K562 (cell line): Measurements from ENCODE around the gene PATJ. TPM values are rescaled to one million over a fixed set of nuclear protein-coding genes. Genes with fewer than 3 reads are reported as not detected.

Experiments used
- ATAC-seq: fragments of 200-7000 bp; cut with Tn5 transposase; 3 replicates; pipeline ENCODE4 v1.9.1; 2020; ENCODE audit warnings: moderate library complexity
- BruUV-seq: library from RNA; stranded (reverse); fragments of 400-500 nt; replicated peaks from 2 replicates; lab custom pipeline; 2021; lab: Mats Ljungman, UMichigan
- CTCF ChIA-PET: fragments of 300-600 bp; formaldehyde crosslinking; extraction: SDS; loops from one replicate; lab custom pipeline; 2021; ENCODE audit warnings: low intra/inter-chr PET ratio; lab: Yijun Ruan, JAX
- POLR2A ChIA-PET: fragments of 300-600, 350-650 bp; sonication (Branson Sonifier 250); formaldehyde crosslinking; extraction: SDS; loops from one replicate; lab custom pipeline; 2021; ENCODE audit warnings: antibody characterized with exemption, inconsistent platforms; lab: Yijun Ruan, JAX
- DNase-seq, 4 experiments: peaks; one replicate each; pipeline versions ENCODE4 v3.0.0 to v3.0.0-alpha.2; 2011 to 2018; ENCODE audit warnings: low spot score in 3 of 4, mixed read lengths in 3 of 4; ENCODE audit errors: extremely low read depth in 1 of 4
- FAIRE-seq: peaks from 2 replicates; lab custom pipeline; 2011; peaks lifted over from hg19 to GRCh38; lab: Jason Lieb, UNC
- H2AFZ ChIP-seq: 2 replicates; pipeline ENCODE4 v1.6.0; 2011; ENCODE audit warnings: low read depth, low read length, control low read depth, inconsistent platforms
- H3K27ac ChIP-seq: fragments of 200-600 bp; 3 replicates; pipeline ENCODE4 v1.8.0; 2011; ENCODE audit warnings: low read depth, mild to moderate bottlenecking, control low read depth, inconsistent platforms, low read length, moderate library complexity, mixed read lengths; ENCODE audit errors: extremely low read depth
- H3K27me3 ChIP-seq, 2 experiments: fragments of 300-600 bp in 1 of 2; 2 replicates in 1 of 2; 3 replicates in 1 of 2; pipeline versions ENCODE4 v1.6.0 to v1.8.0; 2011; ENCODE audit warnings: inconsistent platforms in 2 of 2, low read length in 2 of 2, mild to moderate bottlenecking in 1 of 2, mixed read lengths in 1 of 2, moderate library complexity in 1 of 2; ENCODE audit not compliant: control insufficient read depth in 2 of 2, insufficient read depth in 2 of 2
- H3K36me3 ChIP-seq: fragments of 300-600 bp; 3 replicates; pipeline ENCODE4 v1.8.0; 2011; ENCODE audit warnings: mild to moderate bottlenecking, low read length, inconsistent platforms; ENCODE audit not compliant: control insufficient read depth, insufficient read depth
- H3K4me1 ChIP-seq, 2 experiments: fragments of 200-600 bp in 1 of 2; replicated peaks in 1 of 2; 2 replicates in 1 of 2; 3 replicates in 1 of 2; pipeline versions ENCODE4 v1.5.1 to v1.8.0; 2011; ENCODE audit warnings: inconsistent platforms in 2 of 2, low read length in 2 of 2, mild to moderate bottlenecking in 1 of 2, mixed read lengths in 1 of 2, moderate library complexity in 1 of 2; ENCODE audit not compliant: control insufficient read depth in 2 of 2, insufficient read depth in 2 of 2
- H3K4me2 ChIP-seq: 2 replicates; pipeline ENCODE4 v1.6.1; 2011; ENCODE audit warnings: low read length, control low read depth, inconsistent platforms, mixed read lengths; ENCODE audit not compliant: insufficient read depth
- H3K4me3 ChIP-seq: fragments of 200-600 bp; sonication (generic), shearing (Covaris generic); 2 replicates; pipeline ENCODE4 v1.5.1; 2016; ENCODE audit warnings: control low read depth, inconsistent platforms
- H3K79me2 ChIP-seq: fragments of 200-600 bp; 3 replicates; pipeline ENCODE4 v1.8.0; 2011; ENCODE audit warnings: low read length, inconsistent platforms; ENCODE audit not compliant: control insufficient read depth, insufficient read depth
- H3K9ac ChIP-seq, 2 experiments: 2 replicates each; pipeline versions ENCODE4 v1.6.0 to v1.6.1; 2011; ENCODE audit warnings: low read depth in 2 of 2, low read length in 2 of 2, control low read depth in 1 of 2, inconsistent platforms in 1 of 2, mild to moderate bottlenecking in 1 of 2, mixed read lengths in 1 of 2; ENCODE audit not compliant: insufficient read depth in 1 of 2
- H3K9me1 ChIP-seq: one replicate; pipeline ENCODE4 v1.6.0; 2011; ENCODE audit warnings: inconsistent platforms, mild to moderate bottlenecking, low read length, moderate library complexity; ENCODE audit not compliant: control insufficient read depth, insufficient read depth
- H3K9me3 ChIP-seq: replicated peaks from 2 replicates; pipeline ENCODE4 v1.5.1; 2011; ENCODE audit warnings: low read depth, low read length, inconsistent platforms; ENCODE audit not compliant: control insufficient read depth, insufficient read depth
- H4K20me1 ChIP-seq: replicated peaks from 2 replicates; pipeline ENCODE4 v1.6.1; 2011; ENCODE audit warnings: low read length, inconsistent platforms, mixed read lengths; ENCODE audit not compliant: control insufficient read depth, insufficient read depth
- C11orf30 ChIP-seq: fragments of 450-650 bp; IDR thresholded peaks from 2 replicates; pipeline ENCODE4 v1.6.1; 2016; ENCODE audit warnings: low read depth, mild to moderate bottlenecking
- EGR1 ChIP-seq: fragments of 450-650 bp; conservative IDR thresholded peaks from 2 replicates; pipeline ENCODE4 v1.6.1; 2017; ENCODE audit warnings: mild to moderate bottlenecking
- HEY1 ChIP-seq: fragments of 250-450 bp; sonication (Bioruptor Pico); IDR thresholded peaks from 2 replicates; pipeline ENCODE4 v1.5.0; 2020; ENCODE audit warnings: mild to moderate bottlenecking, moderate library complexity, borderline replicate concordance
- KLF10 ChIP-seq: fragments of 250-450 bp; sonication (Bioruptor Pico); IDR thresholded peaks from 2 replicates; pipeline ENCODE4 v1.6.1; 2021; ENCODE audit warnings: matching md5 sums
- RAD21 ChIP-seq, 2 experiments: fragments of 250-450 bp in 1 of 2; fragments of 450-650 bp in 1 of 2; sonication (Bioruptor Pico) in 1 of 2; formaldehyde crosslinking in 1 of 2; IDR thresholded peaks in 1 of 2; conservative IDR thresholded peaks in 1 of 2; 2 replicates each; pipeline versions ENCODE4 v1.4.0 to v1.8.0; 2020 to 2022; ENCODE audit warnings: mild to moderate bottlenecking in 2 of 2, moderate library complexity in 1 of 2
- RBM17 ChIP-seq: fragments of 200-400 bp; formaldehyde crosslinking; IDR thresholded peaks from 2 replicates; pipeline ENCODE4 v1.6.1; 2017; ENCODE audit warnings: low read depth, mild to moderate bottlenecking, low read length, borderline replicate concordance
- SREBF1 ChIP-seq: fragments of 150-350 bp; IDR thresholded peaks from 2 replicates; pipeline ENCODE4 v1.6.1; 2014; ENCODE audit warnings: antibody characterized with exemption, low read depth, low read length, borderline replicate concordance
- TEAD2 ChIP-seq: fragments of 450-650 bp; IDR thresholded peaks from 2 replicates; pipeline ENCODE4 v1.6.1; 2016; ENCODE audit warnings: missing genetic modification characterization, control low read depth, missing compliant biosample characterization
- TEAD4 ChIP-seq, 2 experiments: sonication (generic) in 1 of 2; formaldehyde crosslinking in 1 of 2; IDR thresholded peaks; 2 replicates each; pipeline versions ENCODE4 v1.6.1 to v1.8.0; 2012 to 2022; ENCODE audit warnings: borderline replicate concordance in 1 of 2, inconsistent platforms in 1 of 2, low read length in 1 of 2, mild to moderate bottlenecking in 1 of 2, missing genetic modification reagents in 1 of 2
- ZBED1 ChIP-seq: IDR thresholded peaks from 2 replicates; pipeline ENCODE4 v1.6.1; 2014
- ZBTB2 ChIP-seq: fragments of 450-650 bp; IDR thresholded peaks from 2 replicates; pipeline ENCODE4 v1.6.1; 2016; ENCODE audit warnings: antibody characterized with exemption
- ZFPM2 ChIP-seq: fragments of 250-450 bp; sonication (Bioruptor Pico); IDR thresholded peaks from 2 replicates; pipeline ENCODE4 v1.5.1; 2022; ENCODE audit warnings: mild to moderate bottlenecking
- ZNF174 ChIP-seq: fragments of 250-450 bp; sonication (Bioruptor Pico); IDR thresholded peaks from 2 replicates; pipeline ENCODE4 v1.4.0; 2020; ENCODE audit warnings: mild to moderate bottlenecking
- ZNF224 ChIP-seq: sonication (generic); formaldehyde crosslinking; IDR thresholded peaks from 2 replicates; pipeline ENCODE4 v1.8.0; 2022; ENCODE audit warnings: mild to moderate bottlenecking, missing genetic modification reagents
- ZNF324 ChIP-seq: fragments of 250-450 bp; sonication (Bioruptor Pico); IDR thresholded peaks from 2 replicates; pipeline ENCODE4 v1.4.0; 2020; ENCODE audit warnings: mild to moderate bottlenecking
- ZNF354B ChIP-seq: fragments of 250-450 bp; sonication (Bioruptor Pico); IDR thresholded peaks from 2 replicates; pipeline ENCODE4 v1.4.0; 2020
- ZNF584 ChIP-seq: fragments of 200-800 bp; sonication (Bioruptor generic); IDR thresholded peaks from 2 replicates; pipeline ENCODE4 v1.6.1; 2016; ENCODE audit warnings: low read depth, mild to moderate bottlenecking, missing genetic modification characterization, missing compliant biosample characterization
- WGBS: fragments of 100-300 bp; shearing (Covaris generic); methylation state at CpG from one replicate; pipeline ENCODE4 v1.1.6; 2016; ENCODE audit warnings: low coverage, mixed read lengths; ENCODE audit not compliant: insufficient coverage; ENCODE audit errors: missing lambda C conversion rate; 5-methylcytosine and 5-hydroxymethylcytosine counted together
- in situ Hi-C: fragments of 300-500 bp; cut with MboI; formaldehyde crosslinking; loops from 4 replicates; pipeline ENCODE4 v1.15.0; 2018; ENCODE audit warnings: inconsistent platforms, mixed read lengths
- intact Hi-C: fragments of 100-400 bp; cut with micrococcal nuclease; formaldehyde crosslinking; loops from 2 replicates; pipeline ENCODE4 v1.14.2; 2022
- polyA plus RNA-seq, 8 experiments: library from polyadenylated mRNA; depleted of rRNA in 4 of 8; stranded (reverse) in 5 of 8; unstranded in 3 of 8; fragments of >200 nt; fragmentation: Nextera tagmentation in 2 of 8; fragmentation: Illumina TruSeq in 1 of 8; extraction: Ambion mirVana in 2 of 8; extraction: Trizol in 1 of 8; gene quantifications; 2 replicates each; pipeline versions ENCODE4 v1.2.1 to v1.2.3, GENCODE V29; 2011 to 2014; ENCODE audit warnings: inconsistent platforms in 1 of 8, missing spikeins in 1 of 8
- total RNA-seq, 7 experiments: library from RNA; depleted of rRNA in 6 of 7; stranded (reverse); fragments of >200 nt in 6 of 7; fragmentation: Illumina TruSeq in 2 of 7; extraction: Trizol in 2 of 7; gene quantifications; 2 replicates each; pipeline versions ENCODE4 v1.2.1 to v1.2.3, GENCODE V29; 2011 to 2021; ENCODE audit warnings: low replicate concordance in 1 of 7
- TF ChIP-seq, protein P1 (sequence below), 3 experiments: IDR thresholded peaks in 2 of 3; conservative IDR thresholded peaks in 1 of 3; 2 replicates each; pipeline ENCODE4 v1.5.1; 2011 to 2012; ENCODE audit warnings: low read length in 3 of 3, mild to moderate bottlenecking in 3 of 3, control low read depth in 2 of 3, improper control_type of control experiment in 1 of 3, inconsistent platforms in 1 of 3, low read depth in 1 of 3, mixed read lengths in 1 of 3, moderate library complexity in 1 of 3; ENCODE audit not compliant: insufficient read depth in 2 of 3
- TF ChIP-seq, protein P2 (sequence below): sonication (generic); formaldehyde crosslinking; IDR thresholded peaks from 2 replicates; pipeline ENCODE4 v1.8.0; 2022; ENCODE audit warnings: mild to moderate bottlenecking, missing genetic modification reagents
- TF ChIP-seq, protein P3 (sequence below): fragments of 250-450 bp; sonication (Bioruptor Pico); IDR thresholded peaks from 2 replicates; pipeline ENCODE4 v1.9.0; 2021; ENCODE audit warnings: mild to moderate bottlenecking

The PATJ gene
- total and polyA plus RNA-seq, 9 of the 15 experiments (the other 6 are each of a cell fraction or from before 2014, with no cell fraction given) = 0.22 TPM; not detected in 8

GRCh38 chr1:61950418-61950817 lies 208.1 kb downstream of the PATJ start:
- FAIRE-seq = peak; percentile 59
- CTCF ChIA-PET = interaction anchor here (0.5 kb wide), 2 partner anchors 85 to 1587 kb away, joined by 3 to 5 read pairs; no protein-coding TSS in a partner anchor
- in situ Hi-C loops = no loop called here
- TF ChIP-seq ZNF174 (CRISPR knock-in tag) (no peak), SREBF1 (no peak), EGR1 (no peak), TEAD4 (IDR thresholded peaks at IDR 0.05; ENCODE audit: low read length) (peak; percentile 83), TEAD4 (CRISPR knock-in tag; IDR thresholded peaks at IDR 0.05; ENCODE audit: borderline replicate concordance) (no peak), ZFPM2 (CRISPR knock-in tag) (no peak), TEAD2 (tag) (peak; percentile 94), ZNF224 (no peak), ZNF354B (CRISPR knock-in tag) (no peak), C11orf30 (no peak), HEY1 (CRISPR knock-in tag) (no peak), RAD21 (CRISPR knock-in tag; conservative IDR thresholded peaks at IDR 0.05 in 1 of 2, IDR thresholded peaks at IDR 0.05 in 1 of 2) (peak; percentile 15 to 51; a peak in 2 of 4 replicates), ZNF584 (CRISPR knock-in tag) (no peak), RBM17 (no peak), ZBED1 (no peak), KLF10 (CRISPR knock-in tag) (no peak), ZNF324 (CRISPR knock-in tag) (no peak), ZBTB2 (no peak)
- TF ChIP-seq, protein P1, sequence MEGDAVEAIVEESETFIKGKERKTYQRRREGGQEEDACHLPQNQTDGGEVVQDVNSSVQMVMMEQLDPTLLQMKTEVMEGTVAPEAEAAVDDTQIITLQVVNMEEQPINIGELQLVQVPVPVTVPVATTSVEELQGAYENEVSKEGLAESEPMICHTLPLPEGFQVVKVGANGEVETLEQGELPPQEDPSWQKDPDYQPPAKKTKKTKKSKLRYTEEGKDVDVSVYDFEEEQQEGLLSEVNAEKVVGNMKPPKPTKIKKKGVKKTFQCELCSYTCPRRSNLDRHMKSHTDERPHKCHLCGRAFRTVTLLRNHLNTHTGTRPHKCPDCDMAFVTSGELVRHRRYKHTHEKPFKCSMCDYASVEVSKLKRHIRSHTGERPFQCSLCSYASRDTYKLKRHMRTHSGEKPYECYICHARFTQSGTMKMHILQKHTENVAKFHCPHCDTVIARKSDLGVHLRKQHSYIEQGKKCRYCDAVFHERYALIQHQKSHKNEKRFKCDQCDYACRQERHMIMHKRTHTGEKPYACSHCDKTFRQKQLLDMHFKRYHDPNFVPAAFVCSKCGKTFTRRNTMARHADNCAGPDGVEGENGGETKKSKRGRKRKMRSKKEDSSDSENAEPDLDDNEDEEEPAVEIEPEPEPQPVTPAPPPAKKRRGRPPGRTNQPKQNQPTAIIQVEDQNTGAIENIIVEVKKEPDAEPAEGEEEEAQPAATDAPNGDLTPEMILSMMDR (IDR thresholded peaks at IDR 0.05 in 2 of 3, conservative IDR thresholded peaks at IDR 0.05 in 1 of 3; ENCODE audit: insufficient read depth in 2 of 3, low read depth in 1 of 3, low read length in 3 of 3) = peak in 2 of 3 experiments; percentile 11 to 63; a peak in 2 of 6 replicates
- TF ChIP-seq, protein P2, sequence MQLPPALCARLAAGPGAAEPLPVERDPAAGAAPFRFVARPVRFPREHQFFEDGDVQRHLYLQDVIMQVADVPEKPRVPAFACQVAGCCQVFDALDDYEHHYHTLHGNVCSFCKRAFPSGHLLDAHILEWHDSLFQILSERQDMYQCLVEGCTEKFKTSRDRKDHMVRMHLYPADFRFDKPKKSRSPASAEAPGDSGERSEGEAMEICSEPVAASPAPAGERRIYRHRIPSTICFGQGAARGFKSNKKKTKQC (CRISPR knock-in tag) = no peak
- TF ChIP-seq, protein P3, sequence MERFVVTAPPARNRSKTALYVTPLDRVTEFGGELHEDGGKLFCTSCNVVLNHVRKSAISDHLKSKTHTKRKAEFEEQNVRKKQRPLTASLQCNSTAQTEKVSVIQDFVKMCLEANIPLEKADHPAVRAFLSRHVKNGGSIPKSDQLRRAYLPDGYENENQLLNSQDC (CRISPR knock-in tag) = no peak

More at GRCh38 chr1:61950418-61950817, 208.1 kb downstream of the PATJ start:
- intact Hi-C loops = loop anchor here (1.0 to 5.0 kb wide), 2 partner anchors 120 to 192 kb away; no protein-coding TSS in a partner anchor
- no peak overlapping the region for H3K27ac ChIP-seq
- H3K4me1 ChIP-seq = no peaks in the 10 kb centered on the region
- no peak overlapping the region for H2AFZ ChIP-seq
- H3K4me3 ChIP-seq = no peak overlapping the region
- H3K9me3 ChIP-seq = no peaks in the 10 kb centered on the region
- WGBS = 6% methylated on average over 2 of the region's 2 CpGs
- H3K4me2 ChIP-seq = no peak overlapping the region
- H3K79me2 ChIP-seq = no peaks in the 10 kb centered on the region
- ATAC-seq (peak; percentile 57; the same call in 1 of the 3 replicates), DNase-seq (no peak)
- BruUV-seq = no TSS peak
- POLR2A ChIA-PET = no interaction called here
- H3K27me3 ChIP-seq = no peaks in the 10 kb centered on the region; a peak in 1 of 5 replicates
- H4K20me1 ChIP-seq = no peaks in the 10 kb centered on the region
- H3K9me1 ChIP-seq = no peaks in the 10 kb centered on the region
- no peaks in the 10 kb centered on the region for H3K36me3 ChIP-seq
- H3K9ac ChIP-seq = no peak overlapping the region
